Left hindlimb (tissue), 1 donor: ENCODE results near the gene DAO.
"Not testable (repeated sequence)": the region's sequence is repeated elsewhere in the genome, so short reads cannot be mapped to it uniquely, and the experiment has no call there.

Experiments used
- DNase-seq: peaks from one replicate; pipeline ENCODE4 v3.0.0-alpha.2; 2018

Gene DAO

DNA sequence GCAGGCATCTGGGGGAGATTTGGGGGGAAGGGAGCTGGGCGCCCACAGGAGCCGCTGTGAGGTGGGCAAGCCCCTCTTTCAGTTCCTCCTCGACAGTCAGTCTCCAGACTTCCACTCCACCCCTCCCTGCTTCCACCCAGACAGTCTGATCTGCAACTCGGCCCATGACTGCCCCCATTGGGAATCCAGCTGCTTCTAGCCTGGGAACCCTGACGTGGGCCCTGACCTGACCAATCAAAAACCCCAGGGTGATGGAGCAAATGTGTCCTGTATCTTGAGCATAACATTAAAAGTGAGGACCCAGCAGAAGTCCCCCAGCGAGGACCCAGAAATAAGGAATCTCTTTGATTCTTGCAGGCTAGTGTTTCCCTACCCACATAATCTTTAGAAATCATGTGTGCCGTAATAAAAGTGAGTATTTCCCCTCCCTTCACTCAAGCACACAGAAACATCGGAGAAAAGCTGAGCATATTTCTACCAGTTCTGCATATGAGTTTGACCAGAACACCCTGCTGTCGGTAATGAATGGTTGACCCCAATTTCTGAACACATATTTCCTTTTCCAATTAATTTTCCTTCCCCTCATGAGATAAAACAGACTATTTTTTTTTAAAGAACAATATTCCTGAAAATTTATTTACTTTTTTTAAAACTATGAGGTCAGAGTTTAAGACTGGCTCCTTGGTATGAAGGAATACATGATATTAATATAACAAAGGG, 28.9 kb upstream of the DAO start:
- no peak for DNase-seq

- no peak for DNase-seq
These were observed 27.1 kb upstream of the DAO start for GRCh38 chr12:108852674-108853309.

GRCh38 chr12:108853426-108853825, 26.5 kb upstream of the DAO start:
- no peak for DNase-seq

DNA sequence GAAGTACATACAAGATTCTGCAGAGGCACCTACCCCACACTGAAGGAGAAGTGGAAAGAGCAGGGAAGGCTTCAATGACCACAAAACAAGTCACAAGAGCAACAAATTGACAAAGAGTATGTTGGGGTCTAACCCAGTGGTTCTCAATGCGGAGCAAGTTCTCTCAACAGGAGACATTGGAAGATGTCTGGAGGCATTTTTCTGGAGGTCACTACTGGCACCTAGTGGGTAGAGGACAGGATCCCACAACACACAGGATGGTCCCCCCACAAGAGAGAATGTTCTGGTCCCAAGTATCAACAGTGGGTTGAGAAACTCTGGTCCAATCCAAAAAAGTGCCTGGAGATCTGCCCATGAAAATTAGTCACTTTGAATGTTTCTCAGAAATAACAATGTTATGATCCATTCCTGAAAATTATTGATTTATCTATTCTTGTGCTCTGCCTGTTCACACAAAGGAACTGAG, 25.9 kb upstream of the DAO start:
- DNase-seq = no peak

GRCh38 chr12:108854451-108855283, 25.2 kb upstream of the DAO start:
- DNase-seq = no peak

GRCh38 chr12:108855284-108856169, 24.4 kb upstream of the DAO start:
- DNase-seq = no peak

DNA sequence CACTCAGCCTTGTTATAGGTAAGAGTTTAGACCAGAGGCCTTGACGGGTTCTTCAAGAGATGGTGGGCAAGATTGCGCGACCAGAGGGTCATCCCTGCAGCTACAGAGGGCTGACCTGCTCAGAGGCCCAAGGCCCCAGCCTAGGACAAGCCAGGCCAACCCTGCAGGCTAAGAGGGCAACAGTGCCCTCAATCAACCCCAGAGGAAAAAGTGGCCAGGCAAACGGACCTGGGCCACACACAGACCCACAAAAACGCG, 23.8 kb upstream of the DAO start:
- DNase-seq = no peak

- peak; percentile 61 for DNase-seq
These were observed 23.3 kb upstream of the DAO start for GRCh38 chr12:108856428-108857157.

- no peak for DNase-seq
These were observed 22.8 kb upstream of the DAO start for GRCh38 chr12:108857158-108857407.

- no peak for DNase-seq
These were observed 21.4 kb upstream of the DAO start for GRCh38 chr12:108858311-108859074.

- DNase-seq = not testable (repeated sequence)
These were observed 20.6 kb upstream of the DAO start for GRCh38 chr12:108859141-108859922.

DNA sequence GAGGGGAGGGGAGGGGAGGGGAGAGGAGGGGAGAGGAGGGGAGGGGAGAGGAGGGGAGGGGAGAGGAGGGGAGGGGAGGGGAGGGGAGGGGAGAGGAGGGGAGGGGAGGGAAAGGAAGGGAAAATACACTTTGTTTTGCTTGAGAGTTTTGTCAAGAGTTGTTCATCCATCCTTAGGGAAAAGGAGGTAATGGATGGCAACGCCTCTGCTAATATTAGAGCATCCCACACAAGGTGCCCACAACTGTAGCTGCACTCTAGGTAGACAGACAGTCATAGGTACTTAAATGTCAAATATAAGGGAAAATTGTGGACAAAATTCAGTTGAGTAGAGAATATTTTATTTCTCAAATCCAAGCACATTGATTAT, 20.0 kb upstream of the DAO start:
- DNase-seq = no peak

DNA sequence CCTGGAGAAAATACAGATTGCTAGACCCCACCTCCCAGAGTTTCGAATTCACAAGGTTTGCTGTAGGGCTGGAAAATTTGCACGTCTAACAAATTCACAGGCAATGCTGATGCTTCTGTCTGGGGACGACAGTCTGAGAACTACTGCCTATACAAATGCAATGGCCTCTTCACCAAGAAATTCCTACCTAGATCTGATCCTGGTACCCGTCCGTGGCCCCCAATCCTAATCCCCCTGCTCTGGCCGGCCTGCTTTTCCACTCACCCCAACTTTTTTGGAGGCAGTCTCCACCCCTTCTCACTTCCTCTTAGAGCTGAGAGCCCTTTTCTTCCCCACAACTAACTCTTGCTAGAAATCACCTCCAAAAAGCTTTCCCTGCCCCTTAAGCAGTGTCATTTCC, 19.4 kb upstream of the DAO start:
- no peak for DNase-seq

- no peak for DNase-seq
These were observed 17.9 kb upstream of the DAO start for GRCh38 chr12:108861878-108862587.

DNA sequence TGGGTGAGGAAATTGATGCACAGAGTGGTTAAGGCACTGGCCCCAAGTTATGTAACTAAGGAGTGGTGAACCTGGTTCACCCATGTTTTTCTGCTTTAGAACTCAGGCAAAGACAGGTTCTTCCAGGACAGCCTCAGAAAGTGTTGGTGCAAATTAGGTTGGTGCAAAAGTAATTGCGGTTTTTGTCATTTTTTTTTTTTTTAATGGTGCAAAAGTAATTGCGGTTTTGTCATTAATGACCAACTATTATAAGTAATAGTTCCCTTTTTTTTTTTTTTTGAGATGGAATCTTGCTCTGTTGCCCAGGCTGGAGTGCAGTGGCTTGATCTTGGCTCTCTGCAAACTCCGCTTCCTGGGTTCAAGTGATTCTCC, 17.3 kb upstream of the DAO start:
- DNase-seq = no peak

GRCh38 chr12:108865169-108865568, 14.7 kb upstream of the DAO start:
- no peak for DNase-seq

DNA sequence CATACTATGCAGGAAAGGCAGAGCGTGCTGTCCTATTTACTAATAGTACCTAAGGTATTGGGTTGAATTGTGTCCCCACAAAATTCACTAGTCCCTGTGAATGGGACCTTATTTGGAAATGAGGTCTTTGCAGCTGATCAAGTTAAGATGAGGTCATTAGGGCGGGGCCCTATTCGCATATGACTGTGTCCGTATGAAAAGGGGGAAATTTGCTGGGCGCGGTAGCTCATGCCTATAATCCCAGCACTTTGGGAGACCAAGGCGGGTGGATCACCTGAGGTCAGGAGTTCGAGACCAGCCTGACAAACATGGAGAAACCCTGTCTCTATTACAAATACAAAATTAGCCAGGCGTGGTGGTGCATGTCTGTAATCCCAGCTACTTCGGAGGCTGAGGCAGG, 13.8 kb upstream of the DAO start:
- DNase-seq = not testable (repeated sequence)

GRCh38 chr12:108868781-108869180, 11.1 kb upstream of the DAO start:
- DNase-seq = no peak

GRCh38 chr12:108875280-108875679, 4.6 kb upstream of the DAO start:
- no peak for DNase-seq

- DNase-seq = no peak
These were observed 4.1 kb upstream of the DAO start for GRCh38 chr12:108875682-108876361.
